ENCODE measurements around the gene TEX28.
"Not testable (repeated sequence)": the region's sequence is repeated elsewhere in the genome, so short reads cannot be mapped to it uniquely, and the experiment has no call there.

TEX28 gene

GRCh38 chrX:154310616-154311536 is 16.0 kb upstream of the TEX28 start:
- DNase-seq (ENCODE audit: extremely low read depth in 1 of 2, low read depth in 1 of 2), result no peak

GRCh38 chrX:154309041-154309775 is 14.3 kb upstream of the TEX28 start:
- DNase-seq (ENCODE audit: extremely low read depth in 1 of 2, low read depth in 1 of 2), result no peak

GRCh38 chrX:154308108-154308946 is 13.4 kb upstream of the TEX28 start:
- DNase-seq (ENCODE audit: extremely low read depth in 1 of 2, low read depth in 1 of 2), result peak; percentile 57 to 61

- DNase-seq (ENCODE audit: extremely low read depth in 1 of 2, low read depth in 1 of 2), result no peak
Measured at GRCh38 chrX:154307202-154307601, 12.3 kb upstream of the TEX28 start.

GRCh38 chrX:154305541-154306205 is 10.7 kb upstream of the TEX28 start:
- DNase-seq (ENCODE audit: extremely low read depth in 1 of 2, low read depth in 1 of 2), result no peak

GRCh38 chrX:154304846-154305245 is 9.9 kb upstream of the TEX28 start:
- DNase-seq (ENCODE audit: extremely low read depth in 1 of 2, low read depth in 1 of 2), result no peak

GRCh38 chrX:154303476-154303875 is 8.6 kb upstream of the TEX28 start:
- DNase-seq (ENCODE audit: extremely low read depth in 1 of 2, low read depth in 1 of 2), result no peak

GRCh38 chrX:154302998-154303397 is 8.1 kb upstream of the TEX28 start:
- DNase-seq (ENCODE audit: extremely low read depth in 1 of 2, low read depth in 1 of 2), result not testable (repeated sequence)

- DNase-seq (ENCODE audit: extremely low read depth in 1 of 2, low read depth in 1 of 2), result no peak
Measured at GRCh38 chrX:154300816-154301215, 5.9 kb upstream of the TEX28 start.

- DNase-seq (ENCODE audit: extremely low read depth in 1 of 2, low read depth in 1 of 2), result no peak
Measured at GRCh38 chrX:154298312-154298711, 3.4 kb upstream of the TEX28 start.

- no peak for DNase-seq (ENCODE audit: extremely low read depth in 1 of 2, low read depth in 1 of 2)
Measured at GRCh38 chrX:154296731-154297130, 1.8 kb upstream of the TEX28 start.

- no peak for DNase-seq (ENCODE audit: extremely low read depth in 1 of 2, low read depth in 1 of 2)
Measured at GRCh38 chrX:154295664-154296310, 863 bp upstream of the TEX28 start, which contains the start of gene TKTL1. TSS of gene TKTL1 (plus strand) at chrX:154295795. CDS start at chrX:154295860, 65 bp downstream.

GRCh38 chrX:154286406-154286805 is 8.5 kb downstream of the TEX28 start:
- DNase-seq (ENCODE audit: extremely low read depth in 1 of 2, low read depth in 1 of 2), result not testable (repeated sequence)

- not testable (repeated sequence) for DNase-seq (ENCODE audit: extremely low read depth in 1 of 2, low read depth in 1 of 2)
Measured at GRCh38 chrX:154284489-154285338, 10.2 kb downstream of the TEX28 start.

GRCh38 chrX:154269245-154269644 is 25.7 kb downstream of the TEX28 start:
- DNase-seq (ENCODE audit: extremely low read depth in 1 of 2, low read depth in 1 of 2), result not testable (repeated sequence)

- not testable (repeated sequence) for DNase-seq (ENCODE audit: extremely low read depth in 1 of 2, low read depth in 1 of 2)
Measured at GRCh38 chrX:154263072-154263471, 31.9 kb downstream of the TEX28 start.

- not testable (repeated sequence) for DNase-seq (ENCODE audit: extremely low read depth in 1 of 2, low read depth in 1 of 2)
Measured at GRCh38 chrX:154258711-154259110, 36.2 kb downstream of the TEX28 start.

- not testable (repeated sequence) for DNase-seq (ENCODE audit: extremely low read depth in 1 of 2, low read depth in 1 of 2)
Measured at GRCh38 chrX:154257282-154257681, 37.6 kb downstream of the TEX28 start, which contains the start of gene OPN1MW3. TSS of gene OPN1MW3 (plus strand) at chrX:154257582. CDS start at chrX:154257620, 38 bp downstream.

- DNase-seq (ENCODE audit: extremely low read depth in 1 of 2, low read depth in 1 of 2), result not testable (repeated sequence)
Measured at GRCh38 chrX:154248076-154248475, 46.8 kb downstream of the TEX28 start.

Data from activated CD8-positive, alpha-beta memory T cell treated with anti-CD3 and anti-CD28 coated beads for 1 hour (primary cell).